ENCODE measurements around the gene SLC38A7.

- TF ChIP-seq CTCF (IDR thresholded peaks at IDR 0.05; ENCODE audit: low read depth, low read length) (no peak), POLR2A (IDR thresholded peaks at IDR 0.05; ENCODE audit: extremely low read depth, insufficient read length) (no peak)
These were observed 43.4 kb upstream of the SLC38A7 start for GRCh38 chr16:58727796-58728568.
